H7 (cell line): Measurements from ENCODE around the gene DGKB. TPM values are rescaled to one million over a fixed set of nuclear protein-coding genes. Genes with fewer than 3 reads are reported as not detected.

Source experiments
- DNase-seq: peaks from one replicate; pipeline ENCODE4 v3.0.0; 2012
- H3K27me3 ChIP-seq: 2 replicates; pipeline ENCODE4 v1.6.0; 2011; ENCODE audit warnings: mild to moderate bottlenecking, low read length; ENCODE audit not compliant: control insufficient read depth, insufficient read depth
- H3K36me3 ChIP-seq: replicated peaks from 2 replicates; pipeline ENCODE4 v1.5.1; 2011; ENCODE audit warnings: low read length; ENCODE audit not compliant: control insufficient read depth, insufficient read depth
- H3K4me3 ChIP-seq: 2 replicates; pipeline ENCODE4 v1.5.1; 2011; ENCODE audit warnings: low read depth, mild to moderate bottlenecking, control low read depth, low read length, moderate library complexity; ENCODE audit not compliant: insufficient read depth
- total RNA-seq: library from RNA; depleted of rRNA; stranded (reverse); fragments of >200 nt; shearing (Covaris generic); gene quantifications from 2 replicates; pipeline ENCODE4 v1.2.3, GENCODE V29; 2014

Gene DGKB
- total RNA-seq, 1 experiment from 2014 or later: 0.52 TPM

- Histone ChIP-seq H3K36me3 (no peaks in the 10 kb centered on the region), H3K4me3 (no peak overlapping the region), H3K27me3 (no peaks in the 10 kb centered on the region)
- no peak for DNase-seq
Observed at GRCh38 chr7:14891289-14891688, 11.3 kb downstream of the DGKB start.

GRCh38 chr7:14888962-14889361 is 13.6 kb downstream of the DGKB start:
- H3K4me3 ChIP-seq: no peak overlapping the region
- H3K36me3 ChIP-seq: no peaks in the 10 kb centered on the region
- DNase-seq: no peak
- no peaks in the 10 kb centered on the region for H3K27me3 ChIP-seq

GRCh38 chr7:14886533-14886932 is 16.0 kb downstream of the DGKB start:
- no peak for DNase-seq
- no peak overlapping the region for H3K4me3 ChIP-seq
- H3K27me3 ChIP-seq: no peaks in the 10 kb centered on the region
- no peaks in the 10 kb centered on the region for H3K36me3 ChIP-seq

- no peak overlapping the region for H3K4me3 ChIP-seq
- H3K36me3 ChIP-seq: no peaks in the 10 kb centered on the region
- no peak for DNase-seq
- H3K27me3 ChIP-seq: no peaks in the 10 kb centered on the region
Observed at GRCh38 chr7:14875941-14876587, 26.5 kb downstream of the DGKB start.

GRCh38 chr7:14871880-14872279 is 30.7 kb downstream of the DGKB start:
- H3K4me3 ChIP-seq: no peak overlapping the region
- H3K36me3 ChIP-seq: no peaks in the 10 kb centered on the region
- no peaks in the 10 kb centered on the region for H3K27me3 ChIP-seq
- DNase-seq: no peak

GRCh38 chr7:14870394-14870793 is 32.2 kb downstream of the DGKB start:
- Histone ChIP-seq H3K27me3 (no peaks in the 10 kb centered on the region), H3K4me3 (no peak overlapping the region), H3K36me3 (no peaks in the 10 kb centered on the region)
- DNase-seq: no peak

GRCh38 chr7:14868937-14869336 is 33.6 kb downstream of the DGKB start:
- no peak for DNase-seq
- Histone ChIP-seq H3K27me3 (no peaks in the 10 kb centered on the region), H3K36me3 (no peaks in the 10 kb centered on the region), H3K4me3 (no peak overlapping the region)

- Histone ChIP-seq H3K27me3 (no peaks in the 10 kb centered on the region), H3K36me3 (no peaks in the 10 kb centered on the region), H3K4me3 (no peak overlapping the region)
- no peak for DNase-seq
Observed at GRCh38 chr7:14861456-14861855, 41.1 kb downstream of the DGKB start.

- Histone ChIP-seq H3K36me3 (no peaks in the 10 kb centered on the region), H3K4me3 (no peak overlapping the region), H3K27me3 (no peaks in the 10 kb centered on the region)
- no peak for DNase-seq
Observed at GRCh38 chr7:14859267-14859666, 43.3 kb downstream of the DGKB start.

- H3K4me3 ChIP-seq: no peak overlapping the region
- no peaks in the 10 kb centered on the region for H3K27me3 ChIP-seq
- no peak for DNase-seq
- H3K36me3 ChIP-seq: no peaks in the 10 kb centered on the region
Observed at GRCh38 chr7:14858866-14859265, 43.7 kb downstream of the DGKB start.

GRCh38 chr7:14858410-14858809 is 44.1 kb downstream of the DGKB start:
- no peaks in the 10 kb centered on the region for H3K36me3 ChIP-seq
- no peak for DNase-seq
- H3K27me3 ChIP-seq: no peaks in the 10 kb centered on the region
- H3K4me3 ChIP-seq: no peak overlapping the region

- Histone ChIP-seq H3K4me3 (no peak overlapping the region), H3K27me3 (no peaks in the 10 kb centered on the region)
- no peak for DNase-seq
Observed at GRCh38 chr7:14855033-14855794, 47.3 kb downstream of the DGKB start.

GRCh38 chr7:14854471-14854870 is 48.1 kb downstream of the DGKB start:
- no peak for DNase-seq
- H3K36me3 ChIP-seq: no peaks in the 10 kb centered on the region
- no peaks in the 10 kb centered on the region for H3K27me3 ChIP-seq
- no peak overlapping the region for H3K4me3 ChIP-seq

More at GRCh38 chr7:14855033-14855794, 47.3 kb downstream of the DGKB start:
- no peaks in the 10 kb centered on the region for H3K36me3 ChIP-seq

- Histone ChIP-seq H3K4me3 (no peak overlapping the region), H3K36me3 (no peaks in the 10 kb centered on the region), H3K27me3 (no peaks in the 10 kb centered on the region)
- no peak for DNase-seq
Observed at GRCh38 chr7:14851610-14852009, 50.9 kb downstream of the DGKB start.

GRCh38 chr7:14850039-14850438 is 52.5 kb downstream of the DGKB start:
- Histone ChIP-seq H3K27me3 (no peaks in the 10 kb centered on the region), H3K4me3 (no peak overlapping the region), H3K36me3 (no peaks in the 10 kb centered on the region)
- no peak for DNase-seq
